GM21526 (cell line): Measurements from ENCODE around the gene TNNI2.
A peak's percentile ranks its signal among the peaks of the same experiment; 100 is the strongest.

Experiments
- ATAC-seq: cut with Tn5 transposase; IDR thresholded peaks from one replicate; pipeline ENCODE4 v1.9.1; 2021; ENCODE audit warnings: moderate library complexity; ENCODE audit not compliant: unreplicated experiment, low FRiP score

The TNNI2 gene

DNA sequence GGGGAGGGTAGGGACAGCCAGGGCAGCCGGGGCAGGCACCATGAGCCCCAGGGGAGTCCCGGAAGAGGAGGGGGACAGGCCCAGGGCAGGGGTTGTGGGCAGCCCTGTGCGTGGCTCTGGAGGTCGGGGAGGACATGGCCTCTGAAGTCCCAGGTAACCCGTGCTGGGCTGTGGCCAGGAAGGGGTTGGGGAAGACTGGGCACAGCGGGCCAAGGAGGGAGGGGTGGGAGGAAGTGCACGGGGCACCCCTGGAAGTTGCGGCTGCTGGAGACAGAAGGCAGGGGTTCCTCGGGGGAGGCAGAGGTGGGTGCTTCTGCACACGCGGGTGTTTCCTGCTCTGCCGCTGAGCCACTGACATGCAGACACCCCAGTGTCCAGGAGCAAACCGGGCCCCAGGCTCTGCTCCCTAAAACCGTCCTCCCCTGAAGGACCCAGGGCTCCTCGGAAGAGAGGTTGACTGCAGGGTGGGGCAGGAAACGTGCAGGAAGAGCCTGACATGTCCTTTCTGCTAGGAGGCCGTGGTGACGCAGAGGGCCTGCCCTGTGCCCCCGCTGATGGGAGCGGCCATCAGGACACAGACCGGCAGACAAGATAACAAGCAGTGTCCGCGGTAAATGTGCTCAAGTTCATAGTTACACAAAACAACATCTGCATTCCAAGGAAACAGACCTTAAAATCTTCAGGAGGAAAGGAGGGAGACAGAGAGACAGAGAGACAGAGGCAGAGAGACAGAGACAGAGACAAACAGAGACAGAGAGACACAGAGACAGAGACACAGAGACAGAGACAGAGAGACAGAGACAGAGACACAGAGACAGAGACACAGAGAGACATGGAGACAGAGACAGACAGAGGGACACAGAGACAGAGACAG, 5.7 kb downstream of the TNNI2 start:
- ATAC-seq = no peak

DNA sequence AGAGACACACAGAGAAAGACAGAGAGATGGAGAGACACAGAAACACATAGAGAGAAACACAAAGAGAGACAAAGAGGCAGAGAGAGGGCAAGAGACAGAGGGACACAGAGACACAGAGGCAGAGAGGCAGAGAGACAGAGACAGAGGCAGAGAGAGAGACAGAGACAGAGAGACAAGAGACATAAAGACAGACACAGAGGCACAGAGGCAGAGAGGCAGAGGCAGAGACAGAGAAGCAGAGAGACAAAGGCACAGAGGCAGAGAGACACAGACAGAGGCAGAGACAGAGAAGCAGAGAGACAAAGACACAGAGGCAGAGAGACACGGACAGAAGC, 6.3 kb downstream of the TNNI2 start:
- no peak for ATAC-seq

DNA sequence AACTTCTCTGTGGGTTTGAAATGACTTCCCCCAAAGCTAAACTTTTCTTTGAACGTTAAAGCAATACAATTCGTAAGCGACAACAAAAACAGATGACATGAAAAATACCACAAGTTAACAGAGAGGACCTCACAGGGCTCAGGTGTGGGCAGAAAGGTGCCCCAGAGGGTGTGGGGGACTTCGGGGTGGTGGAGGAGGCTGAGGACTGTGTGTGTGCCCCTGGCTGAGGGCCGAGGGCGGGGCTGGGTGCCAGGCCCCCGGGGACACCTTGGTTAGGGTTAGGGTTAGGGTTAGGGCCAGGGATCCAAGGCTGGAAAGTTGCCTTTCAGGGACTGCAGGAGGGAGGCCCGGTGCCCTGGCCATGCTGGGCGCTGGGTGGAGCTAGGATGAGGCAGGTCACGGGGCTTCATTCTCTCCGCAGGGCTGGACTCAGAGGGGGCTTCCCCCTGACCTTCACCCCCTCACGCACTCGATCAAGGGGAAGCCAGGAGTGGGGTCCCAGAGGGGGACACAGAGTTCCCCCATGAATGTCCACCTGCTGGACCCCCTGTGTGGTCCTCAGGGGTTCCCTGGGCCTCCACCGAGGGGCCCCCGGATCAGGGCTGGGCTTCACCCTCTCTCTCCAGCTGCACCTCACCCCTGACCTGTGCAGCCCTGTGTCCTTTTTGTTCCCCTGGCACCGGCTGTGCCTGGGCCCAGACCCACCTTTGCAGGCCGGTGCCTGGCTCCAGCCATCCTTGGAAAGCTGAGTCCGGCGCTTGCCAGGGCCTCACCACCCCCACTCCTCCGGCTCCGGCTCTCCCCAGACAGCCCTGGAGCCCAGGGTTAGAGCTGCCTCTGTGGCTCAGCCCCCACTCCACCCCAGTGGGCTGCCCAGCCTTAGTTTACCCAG, 7.0 kb downstream of the TNNI2 start:
- no peak for ATAC-seq

DNA sequence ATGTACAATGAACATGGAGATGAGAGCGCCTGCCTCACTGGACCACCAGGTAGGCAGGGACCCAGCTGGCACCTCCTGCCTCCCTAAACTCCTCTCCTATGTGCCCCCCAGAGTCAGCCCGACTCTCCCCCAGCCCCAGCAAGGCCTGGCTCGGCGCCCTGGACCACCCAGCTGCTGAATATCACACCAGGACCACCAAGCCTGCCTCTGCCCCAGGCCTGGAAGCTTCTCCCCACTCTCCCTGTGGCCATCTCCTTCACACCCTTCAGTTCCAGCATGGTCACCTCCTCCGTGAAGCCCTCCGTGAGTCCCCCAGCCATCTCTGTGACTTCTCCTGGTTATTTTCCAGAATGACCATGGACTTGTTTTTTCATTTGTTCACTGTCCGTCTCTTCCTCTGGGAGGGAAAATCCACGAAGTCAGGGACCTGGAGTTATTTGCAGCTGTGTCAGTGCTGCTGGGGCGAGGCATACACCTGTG, 7.7 kb downstream of the TNNI2 start:
- no peak for ATAC-seq

DNA sequence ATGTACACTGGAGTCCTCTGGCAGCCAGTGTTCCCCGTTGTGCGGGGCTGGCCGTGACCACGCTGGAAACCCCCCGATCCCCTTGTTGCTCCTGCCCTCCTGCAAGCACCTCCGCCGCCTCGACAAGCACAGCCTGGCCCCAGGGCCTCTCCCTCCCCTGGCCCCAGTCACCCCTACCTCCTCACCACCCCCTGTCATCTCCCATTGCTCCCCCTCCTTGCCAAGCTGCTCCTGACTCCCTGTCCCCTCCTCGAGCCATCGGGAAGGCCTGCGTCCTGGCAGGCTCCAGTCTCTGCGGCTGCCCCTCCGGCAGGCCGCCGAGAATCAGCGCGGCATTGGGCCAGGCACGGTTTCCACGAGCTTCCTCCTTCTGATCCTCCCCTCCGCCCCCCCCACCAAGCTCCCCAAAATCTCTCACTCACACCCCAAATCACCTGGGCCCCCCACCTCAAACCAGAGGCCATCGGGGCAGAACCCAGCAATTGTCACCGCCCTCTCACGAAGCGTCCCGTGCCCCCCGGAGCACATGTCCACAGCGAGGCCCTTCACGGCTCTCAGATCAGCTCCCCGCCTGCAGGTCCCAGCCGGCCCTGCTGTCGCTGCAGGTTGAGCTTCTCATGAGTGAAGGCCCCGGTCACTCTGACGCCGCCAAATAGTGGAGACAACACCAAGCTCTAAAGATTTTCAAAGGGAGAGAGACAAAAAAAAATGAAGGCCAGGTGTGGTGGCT, 8.4 kb downstream of the TNNI2 start:
- ATAC-seq = no peak

DNA sequence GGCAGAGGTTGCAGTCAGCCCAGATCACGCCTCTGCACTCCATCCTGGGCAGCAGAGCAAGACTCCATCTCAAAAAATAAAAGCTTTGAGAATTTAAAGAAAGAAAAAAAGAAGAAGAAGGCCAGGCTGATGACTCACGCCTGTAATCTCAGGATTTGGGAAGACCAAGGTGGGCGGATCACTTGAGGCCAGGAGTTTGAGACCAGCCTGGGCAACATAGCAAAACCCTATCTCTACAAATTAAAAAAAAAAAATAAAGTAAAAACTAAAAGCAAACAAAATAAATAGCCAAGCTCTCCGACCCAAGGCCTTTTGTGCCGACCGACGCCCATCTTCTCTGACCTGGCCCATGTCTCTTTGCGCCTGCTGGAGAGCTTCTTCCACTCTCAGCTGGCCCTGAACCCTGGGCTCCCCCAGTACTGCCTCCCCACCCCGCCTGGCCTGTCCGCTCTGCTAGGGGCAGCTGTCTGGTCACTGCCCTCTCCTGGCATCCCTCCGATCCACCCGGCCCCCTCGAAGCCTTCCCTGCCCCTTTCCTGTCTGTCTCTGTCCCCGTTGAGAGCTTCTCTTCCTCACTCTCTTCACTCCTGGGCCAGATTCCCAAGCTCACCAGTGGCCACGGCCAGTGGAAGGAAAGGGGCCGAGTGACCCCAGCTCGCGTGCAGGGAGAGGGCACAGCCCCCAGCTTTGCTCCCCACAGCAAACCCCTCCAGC, 9.3 kb downstream of the TNNI2 start:
- no peak for ATAC-seq

DNA sequence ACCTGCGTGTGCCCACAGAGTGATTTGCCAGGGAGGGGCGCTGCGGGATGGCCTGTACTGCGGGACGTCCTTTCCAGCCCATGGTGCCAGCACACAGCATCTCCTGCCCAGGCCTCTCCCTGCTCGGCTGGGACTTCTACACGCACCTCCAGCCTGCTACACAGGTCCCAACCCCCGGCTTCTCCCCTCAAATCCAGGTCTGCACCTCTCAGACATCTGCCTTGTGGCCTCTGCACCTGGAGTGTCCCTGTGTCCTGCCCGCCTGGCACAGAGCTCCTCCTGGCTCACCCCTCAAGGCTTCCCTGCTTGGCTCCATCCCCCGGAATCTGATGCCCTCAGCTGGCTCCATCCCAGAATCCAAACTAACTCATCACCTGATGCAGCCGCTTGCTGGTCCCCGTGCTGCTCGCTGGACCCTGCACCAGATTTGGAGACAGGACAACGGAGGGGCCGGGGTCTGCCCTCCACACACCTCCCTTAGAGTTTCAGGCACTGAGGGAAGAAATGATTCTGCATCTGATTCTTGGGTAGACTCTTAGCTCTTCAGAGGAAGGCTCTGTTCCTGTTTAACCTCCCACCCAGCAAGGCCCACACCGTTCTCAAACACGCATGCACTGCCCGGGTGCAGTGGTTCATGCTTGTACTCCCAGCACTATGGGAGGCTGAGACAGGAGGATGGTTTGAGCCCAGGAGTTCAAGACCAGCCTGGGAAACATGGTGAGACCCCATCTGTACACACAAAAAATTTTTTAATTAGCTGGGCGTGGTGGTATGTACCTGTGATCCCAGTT, 10.1 kb downstream of the TNNI2 start:
- ATAC-seq = no peak

DNA sequence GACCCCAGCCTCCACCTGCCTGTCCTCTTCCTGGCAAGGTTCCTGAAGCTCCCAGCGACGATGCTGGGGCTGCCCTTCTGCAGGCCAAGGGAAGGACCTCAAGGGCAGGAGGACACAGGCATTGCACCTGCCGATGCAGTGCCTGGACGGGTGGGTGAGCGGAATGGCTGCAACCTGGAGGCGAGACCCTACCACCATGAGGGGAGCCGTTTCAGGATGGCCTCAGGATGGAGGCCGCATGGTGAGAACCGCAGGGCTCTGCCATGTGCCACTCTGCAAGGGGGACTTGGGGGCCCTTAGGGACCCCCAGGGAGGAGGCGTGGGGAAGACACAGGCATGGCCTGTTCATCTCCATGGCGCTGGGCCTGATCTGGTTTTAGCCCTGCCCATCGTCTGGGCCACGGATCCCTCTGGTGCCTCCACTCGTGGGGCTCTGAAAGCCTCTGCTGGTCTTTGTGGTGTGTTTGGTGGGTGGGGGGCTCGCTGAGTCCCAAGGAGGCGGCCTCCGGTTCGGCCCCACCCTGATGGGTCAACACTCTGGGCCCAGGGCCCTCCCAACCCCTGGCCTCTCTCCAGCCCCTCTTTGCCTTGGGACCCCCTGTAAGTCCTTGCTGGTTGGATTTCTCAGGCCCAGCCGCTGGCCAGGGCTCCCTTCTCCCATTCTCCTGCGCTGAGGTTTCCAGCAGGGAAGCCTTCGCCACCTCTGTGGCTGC, 12.8 kb downstream of the TNNI2 start:
- no peak for ATAC-seq

DNA sequence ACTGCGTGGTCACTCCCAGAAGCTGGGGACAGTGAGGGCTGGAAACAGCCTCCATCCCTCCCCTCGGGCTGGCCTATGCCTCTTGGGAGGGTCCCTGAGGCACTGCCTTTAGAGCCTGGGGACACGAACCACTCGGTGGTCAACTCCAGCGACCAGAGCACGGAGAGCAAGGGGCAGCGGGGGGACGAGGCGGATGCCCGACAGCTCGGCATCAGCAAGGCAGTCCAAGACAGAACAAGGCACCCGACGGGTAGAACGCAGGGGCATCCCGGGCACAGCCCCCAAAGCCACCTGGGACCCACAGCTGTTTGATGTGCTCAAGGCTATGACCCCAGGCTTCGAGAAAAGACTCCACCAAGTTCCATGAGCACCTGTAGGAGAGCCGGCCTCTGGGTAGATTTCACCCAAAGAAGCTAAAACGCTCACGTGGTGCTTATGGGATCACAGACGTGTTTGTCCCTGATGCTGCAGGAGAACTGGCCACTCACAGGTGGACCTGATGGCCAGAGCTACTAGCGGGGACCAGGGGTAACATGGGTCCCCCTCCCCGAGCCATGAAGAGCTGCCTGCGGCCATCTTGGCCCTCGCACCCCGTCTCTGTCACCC, 13.6 kb downstream of the TNNI2 start:
- ATAC-seq = no peak

DNA sequence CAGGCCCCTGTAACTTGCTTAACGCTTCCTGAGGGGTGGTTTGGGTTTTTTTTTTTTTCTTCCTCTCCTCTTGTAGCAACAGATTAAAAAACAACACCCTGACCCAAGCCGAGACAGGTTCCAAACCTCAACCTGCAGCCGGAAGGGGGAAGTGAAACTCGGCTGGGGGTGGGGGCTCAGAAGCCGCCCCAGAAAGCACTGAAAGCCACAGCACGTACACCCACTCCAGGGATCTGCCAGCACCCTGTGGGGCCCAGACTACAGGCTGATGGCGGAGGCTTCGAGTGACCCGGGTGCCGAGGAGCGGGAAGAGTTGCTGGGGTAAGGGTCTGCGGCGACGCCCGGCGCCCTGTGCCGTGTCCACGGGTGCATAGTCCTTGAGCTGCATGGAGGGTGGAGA, 14.1 kb downstream of the TNNI2 start, which contains the start of gene LSP1:
TSS of gene LSP1 (plus strand) at position 208 of the 400 bp plus-strand sequence. CDS start at position 269, 61 bp downstream.
- peak; percentile 47 for ATAC-seq

DNA sequence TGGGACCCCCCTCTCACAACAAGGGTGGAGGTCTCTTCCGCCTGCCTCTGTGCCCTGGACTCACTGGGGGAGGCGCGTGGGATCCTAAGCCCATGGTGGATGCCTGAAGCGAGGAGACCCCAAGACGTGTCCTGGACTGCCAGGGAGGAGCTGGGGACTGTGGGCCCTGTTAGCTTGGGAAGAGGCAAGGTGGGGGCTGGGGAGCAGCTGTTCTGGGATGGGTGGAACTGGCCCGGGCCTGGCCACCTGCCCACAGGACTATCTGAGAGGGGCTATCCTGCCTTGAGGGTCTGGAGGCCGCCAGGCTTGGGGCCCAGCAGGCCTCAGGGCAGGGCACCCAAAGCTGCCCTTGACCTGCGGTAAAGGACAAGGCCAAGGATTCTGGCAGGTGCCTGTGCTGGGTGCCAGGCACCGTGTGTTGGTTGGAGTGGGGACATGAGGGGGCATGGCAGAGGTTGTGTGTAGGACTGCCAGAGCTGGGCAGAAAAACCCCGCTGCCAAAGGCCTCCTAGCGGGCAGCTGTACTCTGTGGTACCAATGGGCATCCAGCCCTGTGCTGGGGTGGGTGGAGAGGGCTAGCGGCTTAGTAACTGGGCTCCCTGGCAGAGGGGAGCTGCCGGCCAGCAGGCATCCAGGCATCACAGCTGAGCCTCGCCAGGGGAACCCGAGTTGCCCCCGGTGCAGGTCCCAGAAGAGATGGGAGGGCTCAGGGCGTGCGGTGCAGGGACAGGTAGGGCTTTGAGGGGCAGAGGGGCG, 14.8 kb downstream of the TNNI2 start:
- ATAC-seq = no peak

DNA sequence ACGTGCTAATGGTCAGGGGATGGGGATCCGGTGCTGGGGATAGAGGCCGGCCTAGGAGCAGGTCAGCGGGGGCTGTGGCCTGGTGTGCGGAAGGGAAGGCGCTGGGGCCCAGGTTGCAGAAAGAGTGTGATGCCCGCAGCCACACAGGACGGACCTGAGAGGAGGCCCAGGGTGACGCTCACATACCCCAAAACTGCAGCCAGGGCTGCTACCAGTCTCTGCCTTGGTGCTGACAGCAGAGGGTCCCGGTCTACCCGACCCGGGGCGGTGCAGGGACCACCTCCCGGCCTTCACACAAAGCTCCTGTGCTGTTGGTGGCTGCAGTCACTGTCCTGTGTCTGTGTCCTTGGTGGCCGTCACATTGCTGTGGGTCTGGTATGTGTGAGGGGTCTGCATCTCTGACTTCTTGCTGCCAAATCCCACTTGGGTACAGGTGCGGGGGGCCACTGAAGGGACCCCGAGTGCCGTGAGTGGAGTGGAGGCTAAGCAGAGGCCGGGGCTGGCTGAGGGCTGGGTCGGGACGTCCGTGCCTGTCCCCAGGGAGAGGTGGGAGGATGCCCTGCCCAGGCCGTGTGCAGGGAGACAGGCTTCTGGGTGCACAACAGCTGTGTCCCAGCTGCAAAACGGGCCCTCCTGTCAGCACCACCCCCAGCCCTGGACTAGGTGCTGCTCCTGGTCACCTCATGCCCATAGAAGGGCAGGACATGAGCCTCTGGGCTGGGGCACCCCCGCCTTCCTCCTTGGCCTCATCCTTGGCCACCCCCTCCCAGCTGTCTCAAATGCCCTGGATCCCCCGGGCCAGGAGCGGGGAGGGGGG, 15.6 kb downstream of the TNNI2 start:
- ATAC-seq = no peak

DNA sequence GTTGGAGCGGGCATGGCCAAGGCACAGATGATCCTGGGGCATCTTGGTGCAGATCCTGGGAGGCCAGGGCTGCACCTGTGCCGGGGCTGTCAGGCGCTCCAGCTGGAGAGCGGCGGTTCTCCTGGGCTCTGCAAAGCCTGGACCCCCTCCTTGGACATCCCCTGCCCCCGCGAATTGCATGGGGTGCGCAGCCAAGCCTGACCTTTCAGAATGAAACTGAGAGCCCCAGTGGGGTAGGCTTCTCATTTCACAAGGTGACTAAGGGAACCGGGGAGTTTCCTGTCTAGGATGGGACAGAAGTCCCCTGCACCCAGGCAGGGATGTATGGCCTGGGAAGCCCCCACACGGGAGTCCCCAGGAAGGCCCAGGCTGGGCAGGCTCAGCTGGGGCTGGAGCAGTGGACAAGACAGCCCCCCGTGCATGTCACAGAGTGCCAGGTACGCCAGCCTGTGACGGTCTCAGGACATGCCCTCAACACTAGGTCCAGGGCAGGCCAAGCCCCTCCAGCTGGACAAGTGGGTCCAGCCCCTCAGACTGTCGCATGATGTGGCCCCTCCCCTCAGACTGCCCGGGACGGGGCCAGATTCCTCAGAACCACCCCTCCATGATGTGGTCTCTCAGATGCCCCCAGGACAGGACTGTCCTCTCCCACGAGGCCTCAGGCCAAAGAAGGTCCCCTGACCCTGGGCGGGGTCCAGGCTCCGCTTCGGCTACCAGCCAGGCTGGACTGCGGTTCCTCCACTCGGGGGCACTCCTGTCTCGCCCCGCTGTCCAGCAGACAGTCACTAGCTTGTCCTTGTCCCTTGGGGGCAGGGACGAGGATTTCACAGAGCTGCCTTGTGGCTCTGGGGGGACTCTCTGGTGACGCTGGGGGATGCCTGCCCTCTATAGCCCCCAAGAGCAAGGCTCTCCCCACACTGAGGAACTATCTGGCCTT, 16.4 kb downstream of the TNNI2 start:
- ATAC-seq = peak; percentile 29

DNA sequence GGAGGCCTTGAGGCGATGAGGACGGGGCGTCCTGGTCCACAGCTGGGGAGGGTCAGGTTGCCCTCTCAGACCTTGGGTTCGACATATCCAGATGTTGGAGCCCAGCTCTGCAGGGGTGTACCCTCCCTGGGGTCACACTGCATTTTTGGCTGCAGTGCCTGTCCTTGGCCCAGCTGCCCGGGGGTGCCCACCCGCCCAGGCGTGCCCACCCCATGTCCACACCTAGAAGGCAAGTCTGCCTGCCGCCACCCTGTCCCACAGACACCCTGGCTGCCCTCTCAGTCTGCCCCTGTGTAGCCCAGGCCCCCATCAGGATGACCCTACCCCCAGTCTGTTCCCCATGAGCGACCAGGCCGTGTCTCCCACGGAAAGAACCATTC, 17.1 kb downstream of the TNNI2 start:
- ATAC-seq = no peak

DNA sequence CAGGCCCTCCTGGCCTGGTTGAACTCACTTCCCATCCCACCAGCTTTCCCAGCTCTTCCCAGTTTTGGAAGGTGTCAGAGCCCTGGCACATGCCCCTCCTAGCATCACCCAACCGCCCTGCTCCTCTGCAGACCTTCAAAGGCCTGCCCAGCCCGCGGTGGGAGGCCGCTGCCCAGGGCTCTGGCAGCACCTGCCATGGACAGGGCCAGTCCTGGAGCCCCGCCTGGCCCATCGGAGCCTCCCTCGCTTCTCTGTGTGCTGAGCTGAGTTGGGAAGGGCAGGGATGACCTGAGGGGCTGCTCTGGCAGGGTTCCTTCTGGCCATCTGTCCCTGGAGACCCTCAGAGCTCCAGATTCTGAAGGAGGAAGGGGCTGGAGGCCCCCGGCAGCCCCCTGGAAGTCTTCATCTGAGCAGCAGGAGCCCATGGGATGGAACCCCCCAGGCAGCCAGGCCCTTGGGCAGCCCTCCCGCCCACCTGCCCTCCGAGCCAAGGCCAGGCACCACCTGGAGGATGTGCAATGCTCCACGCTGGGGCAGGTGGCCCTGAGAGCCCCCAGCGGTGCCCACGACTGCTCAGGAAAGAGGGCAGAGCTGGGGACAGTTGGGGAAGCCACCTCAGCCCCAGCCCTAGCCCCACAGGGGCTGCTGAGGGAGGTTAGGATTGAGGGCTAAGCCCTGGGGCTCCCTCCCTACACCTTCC, 17.7 kb downstream of the TNNI2 start:
- ATAC-seq = no peak
